Astrocyte (in vitro differentiated cells and primary cell): Measurements from ENCODE around the gene OTOG. TPM values are rescaled to one million over a fixed set of nuclear protein-coding genes. Genes with fewer than 3 reads are reported as not detected.

Source experiments
- DNase-seq: peaks from one replicate; pipeline ENCODE4 v3.0.0-alpha.2; 2010; ENCODE audit warnings: low read depth
- FAIRE-seq: peaks from 2 replicates; lab custom pipeline; 2011; peaks lifted over from hg19 to GRCh38; lab: Jason Lieb, UNC
- H2AFZ ChIP-seq: 2 replicates; pipeline ENCODE4 v1.6.0; 2012; ENCODE audit warnings: low read depth, low read length, inconsistent platforms
- H3K27ac ChIP-seq: 2 replicates; pipeline ENCODE4 v1.5.1; 2011; ENCODE audit warnings: low read depth, low read length, inconsistent platforms
- H3K27me3 ChIP-seq: 2 replicates; pipeline ENCODE4 v1.6.0; 2011; ENCODE audit warnings: low read length, inconsistent platforms; ENCODE audit not compliant: insufficient read depth
- H3K36me3 ChIP-seq: 2 replicates; pipeline ENCODE4 v1.5.1; 2011; ENCODE audit warnings: low read length, inconsistent platforms; ENCODE audit not compliant: insufficient read depth
- H3K4me1 ChIP-seq: 2 replicates; pipeline ENCODE4 v1.5.1; 2011; ENCODE audit warnings: low read length, inconsistent platforms; ENCODE audit not compliant: insufficient read depth
- H3K4me2 ChIP-seq: 2 replicates; pipeline ENCODE4 v1.6.0; 2012; ENCODE audit warnings: low read length, inconsistent platforms
- H3K4me3 ChIP-seq: 2 replicates; pipeline ENCODE4 v1.5.1; 2011; ENCODE audit warnings: low read depth, mild to moderate bottlenecking, low read length, inconsistent platforms; ENCODE audit not compliant: insufficient read depth
- H3K79me2 ChIP-seq: 2 replicates; pipeline ENCODE4 v1.6.0; 2012; ENCODE audit warnings: mild to moderate bottlenecking, low read length, inconsistent platforms; ENCODE audit not compliant: insufficient read depth
- H3K9ac ChIP-seq: 2 replicates; pipeline ENCODE4 v1.6.0; 2012; ENCODE audit warnings: mild to moderate bottlenecking, low read length, inconsistent platforms
- H3K9me3 ChIP-seq: 2 replicates; pipeline ENCODE4 v1.5.1; 2012; ENCODE audit warnings: low read depth, mild to moderate bottlenecking, low read length, inconsistent platforms; ENCODE audit not compliant: insufficient read depth
- H4K20me1 ChIP-seq: 2 replicates; pipeline ENCODE4 v1.6.0; 2012; ENCODE audit warnings: low read length, inconsistent platforms; ENCODE audit not compliant: insufficient read depth
- H3K27ac Mint-ChIP-seq: one replicate; pipeline ENCODE4 v1.8.0; 2021; ENCODE audit warnings: mild to moderate bottlenecking, mixed read lengths; ENCODE audit not compliant: unreplicated experiment
- H3K27me3 Mint-ChIP-seq: one replicate; pipeline ENCODE4 v1.8.0; 2021; ENCODE audit warnings: low read depth, mixed read lengths; ENCODE audit not compliant: unreplicated experiment
- H3K36me3 Mint-ChIP-seq: one replicate; pipeline ENCODE4 v1.8.0; 2021; ENCODE audit warnings: low read depth, mixed read lengths; ENCODE audit not compliant: unreplicated experiment
- H3K4me1 Mint-ChIP-seq: one replicate; pipeline ENCODE4 v1.8.0; 2021; ENCODE audit warnings: low read depth, mixed read lengths; ENCODE audit not compliant: unreplicated experiment
- H3K4me3 Mint-ChIP-seq: one replicate; pipeline ENCODE4 v1.8.0; 2021; ENCODE audit warnings: mild to moderate bottlenecking, moderate library complexity, mixed read lengths; ENCODE audit not compliant: unreplicated experiment
- H3K9me3 Mint-ChIP-seq: one replicate; pipeline ENCODE4 v1.8.0; 2021; ENCODE audit warnings: mild to moderate bottlenecking, mixed read lengths; ENCODE audit not compliant: unreplicated experiment
- EZH2 ChIP-seq: IDR thresholded peaks from 2 replicates; pipeline ENCODE4 v1.6.1; 2012; ENCODE audit warnings: mild to moderate bottlenecking, low read length, inconsistent platforms; ENCODE audit not compliant: insufficient read depth
- total RNA-seq: library from RNA; stranded (reverse); gene quantifications from 2 replicates; pipeline ENCODE4 v1.2.1, GENCODE V29; 2021
- TF ChIP-seq, protein P1 (sequence below): IDR thresholded peaks from 2 replicates; pipeline ENCODE4 v1.5.1; 2011; ENCODE audit warnings: low read depth, mild to moderate bottlenecking, inconsistent platforms, low read length, moderate library complexity; ENCODE audit not compliant: insufficient read depth

The OTOG gene
- total RNA-seq, 1 donor from 2014 or later = not detected

DNA sequence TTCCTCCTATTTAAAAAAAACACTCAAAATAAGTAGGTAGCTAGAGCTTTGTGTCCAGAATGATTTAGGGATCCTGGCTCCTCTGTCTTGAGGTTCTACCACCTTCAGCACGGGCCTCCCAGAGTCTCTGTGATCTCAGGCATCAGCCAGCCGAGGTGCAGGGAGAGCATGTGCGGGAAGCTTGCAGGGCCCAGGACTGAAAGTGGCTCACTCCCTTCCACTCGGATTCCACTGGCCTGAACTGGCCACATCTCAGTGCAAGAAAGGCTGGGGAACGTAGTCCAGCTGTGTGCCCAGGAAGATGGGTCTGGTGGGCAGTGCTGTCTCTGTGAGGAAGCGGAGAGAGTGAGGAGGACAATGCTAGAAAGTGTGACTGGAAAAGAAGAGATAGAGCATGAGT is 104.0 kb downstream of the OTOG start:
- DNase-seq (no peak), FAIRE-seq (no peak)
- Histone ChIP-seq H3K9me3 (peaks cover 3% of the 10 kb centered on the region), H2AFZ (no peak overlapping the region), H3K27ac (no peak overlapping the region), H3K27me3 (no peaks in the 10 kb centered on the region), H3K4me2 (no peak overlapping the region), H3K79me2 (no peaks in the 10 kb centered on the region), H3K36me3 (no peaks in the 10 kb centered on the region), H4K20me1 (no peaks in the 10 kb centered on the region), H3K4me3 (no peak overlapping the region), H3K9ac (no peak overlapping the region), H3K4me1 (no peaks in the 10 kb centered on the region)
- Mint-ChIP-seq H3K4me3 (no peak overlapping the region), H3K27me3 (peaks cover 44% of the 10 kb centered on the region), H3K4me1 (peaks cover 8% of the 10 kb centered on the region), H3K27ac (no peak overlapping the region), H3K9me3 (peaks cover 6% of the 10 kb centered on the region), H3K36me3 (no peaks in the 10 kb centered on the region)
- TF ChIP-seq EZH2 = no peak
- TF ChIP-seq, protein P1, sequence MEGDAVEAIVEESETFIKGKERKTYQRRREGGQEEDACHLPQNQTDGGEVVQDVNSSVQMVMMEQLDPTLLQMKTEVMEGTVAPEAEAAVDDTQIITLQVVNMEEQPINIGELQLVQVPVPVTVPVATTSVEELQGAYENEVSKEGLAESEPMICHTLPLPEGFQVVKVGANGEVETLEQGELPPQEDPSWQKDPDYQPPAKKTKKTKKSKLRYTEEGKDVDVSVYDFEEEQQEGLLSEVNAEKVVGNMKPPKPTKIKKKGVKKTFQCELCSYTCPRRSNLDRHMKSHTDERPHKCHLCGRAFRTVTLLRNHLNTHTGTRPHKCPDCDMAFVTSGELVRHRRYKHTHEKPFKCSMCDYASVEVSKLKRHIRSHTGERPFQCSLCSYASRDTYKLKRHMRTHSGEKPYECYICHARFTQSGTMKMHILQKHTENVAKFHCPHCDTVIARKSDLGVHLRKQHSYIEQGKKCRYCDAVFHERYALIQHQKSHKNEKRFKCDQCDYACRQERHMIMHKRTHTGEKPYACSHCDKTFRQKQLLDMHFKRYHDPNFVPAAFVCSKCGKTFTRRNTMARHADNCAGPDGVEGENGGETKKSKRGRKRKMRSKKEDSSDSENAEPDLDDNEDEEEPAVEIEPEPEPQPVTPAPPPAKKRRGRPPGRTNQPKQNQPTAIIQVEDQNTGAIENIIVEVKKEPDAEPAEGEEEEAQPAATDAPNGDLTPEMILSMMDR = no peak

GRCh38 chr11:17651681-17652080 is 104.6 kb downstream of the OTOG start:
- H3K4me1 Mint-ChIP-seq = peaks cover 8% of the 10 kb centered on the region
- no peaks in the 10 kb centered on the region for H3K36me3 ChIP-seq
- H3K36me3 Mint-ChIP-seq = no peaks in the 10 kb centered on the region
- peaks cover 44% of the 10 kb centered on the region for H3K27me3 Mint-ChIP-seq
- FAIRE-seq (no peak), DNase-seq (no peak)
- H3K9me3 ChIP-seq = peaks cover 3% of the 10 kb centered on the region
- no peak overlapping the region for H3K27ac Mint-ChIP-seq
- H3K4me2 ChIP-seq = no peak overlapping the region
- no peaks in the 10 kb centered on the region for H3K4me1 ChIP-seq
- no peak overlapping the region for H3K4me3 Mint-ChIP-seq
- no peak overlapping the region for H3K27ac ChIP-seq
- no peak overlapping the region for H3K9ac ChIP-seq
- no peaks in the 10 kb centered on the region for H3K27me3 ChIP-seq
- no peaks in the 10 kb centered on the region for H4K20me1 ChIP-seq
- H3K9me3 Mint-ChIP-seq = peaks cover 8% of the 10 kb centered on the region
- TF ChIP-seq, protein P1 = no peak
- no peak for TF ChIP-seq EZH2
- no peaks in the 10 kb centered on the region for H3K79me2 ChIP-seq
- no peak overlapping the region for H2AFZ ChIP-seq
- H3K4me3 ChIP-seq = no peak overlapping the region

- no peaks in the 10 kb centered on the region for H4K20me1 ChIP-seq
- H3K4me2 ChIP-seq = no peak overlapping the region
- TF ChIP-seq EZH2 = no peak
- TF ChIP-seq, protein P1 = no peak
- no peaks in the 10 kb centered on the region for H3K4me1 ChIP-seq
- H3K4me3 ChIP-seq = no peak overlapping the region
- no peaks in the 10 kb centered on the region for H3K36me3 Mint-ChIP-seq
- H3K27me3 Mint-ChIP-seq = peaks cover 40% of the 10 kb centered on the region
- H3K4me1 Mint-ChIP-seq = peaks cover 8% of the 10 kb centered on the region
- H3K27me3 ChIP-seq = no peaks in the 10 kb centered on the region
- H3K4me3 Mint-ChIP-seq = no peak overlapping the region
- no peaks in the 10 kb centered on the region for H3K79me2 ChIP-seq
- peaks cover 3% of the 10 kb centered on the region for H3K9me3 ChIP-seq
- peaks cover 8% of the 10 kb centered on the region for H3K9me3 Mint-ChIP-seq
- H2AFZ ChIP-seq = no peak overlapping the region
- no peaks in the 10 kb centered on the region for H3K36me3 ChIP-seq
- no peak overlapping the region for H3K27ac ChIP-seq
- H3K27ac Mint-ChIP-seq = no peak overlapping the region
- FAIRE-seq (no peak), DNase-seq (no peak)
- no peak overlapping the region for H3K9ac ChIP-seq
Measured at GRCh38 chr11:17652556-17652955, 105.5 kb downstream of the OTOG start.
